Fibroblast of pulmonary artery (primary cell): ENCODE measurements around the gene RAP1A.

Experiments
- DNase-seq: peaks from one replicate; pipeline ENCODE4 v3.0.0-alpha.2; 2010; ENCODE audit warnings: low read depth
- H3K4me3 ChIP-seq: replicated peaks from 2 replicates; pipeline ENCODE4 v1.5.1; 2011; ENCODE audit warnings: low read depth, mild to moderate bottlenecking, control low read depth, low read length, moderate library complexity
- CTCF ChIP-seq: IDR thresholded peaks from 2 replicates; pipeline ENCODE4 v1.5.1; 2011; ENCODE audit warnings: mild to moderate bottlenecking, control low read depth, low read length, inconsistent platforms; ENCODE audit errors: missing control alignments

RAP1A gene

DNA sequence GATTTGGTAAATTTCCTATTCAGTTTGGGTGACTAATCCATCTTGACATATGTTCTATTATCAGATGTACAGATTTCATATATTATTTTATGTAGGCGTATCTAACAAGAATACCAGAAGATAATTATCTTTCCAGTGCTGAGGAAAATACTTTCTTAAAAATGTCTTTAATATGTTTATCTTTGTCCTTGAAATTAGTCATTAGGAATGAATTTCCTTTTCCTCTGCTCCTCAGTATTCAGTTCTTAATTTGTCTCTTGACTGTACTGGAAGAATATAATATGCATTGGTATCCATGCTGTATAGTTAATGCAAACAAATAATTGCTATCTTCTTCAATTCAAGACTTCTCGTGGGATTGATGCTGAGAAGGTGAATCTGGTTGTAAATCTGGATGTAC lies 142.7 kb downstream of the RAP1A start:
- no peak overlapping the region for H3K4me3 ChIP-seq
- DNase-seq: no peak
- no peak for TF ChIP-seq CTCF
